Urothelium cell line (cell line): ENCODE results near the gene SUOX.
A peak's percentile ranks its signal among the peaks of the same experiment; 100 is the strongest.
"Not testable (repeated sequence)": the region's sequence is repeated elsewhere in the genome, so short reads cannot be mapped to it uniquely, and the experiment has no call there.

Experiments used
- DNase-seq: peaks from one replicate; pipeline ENCODE4 v3.0.0; 2011; ENCODE audit warnings: low spot score, mixed read lengths
- FAIRE-seq: peaks from 2 replicates; lab custom pipeline; 2011; peaks lifted over from hg19 to GRCh38; lab: Jason Lieb, UNC

Gene SUOX

DNA sequence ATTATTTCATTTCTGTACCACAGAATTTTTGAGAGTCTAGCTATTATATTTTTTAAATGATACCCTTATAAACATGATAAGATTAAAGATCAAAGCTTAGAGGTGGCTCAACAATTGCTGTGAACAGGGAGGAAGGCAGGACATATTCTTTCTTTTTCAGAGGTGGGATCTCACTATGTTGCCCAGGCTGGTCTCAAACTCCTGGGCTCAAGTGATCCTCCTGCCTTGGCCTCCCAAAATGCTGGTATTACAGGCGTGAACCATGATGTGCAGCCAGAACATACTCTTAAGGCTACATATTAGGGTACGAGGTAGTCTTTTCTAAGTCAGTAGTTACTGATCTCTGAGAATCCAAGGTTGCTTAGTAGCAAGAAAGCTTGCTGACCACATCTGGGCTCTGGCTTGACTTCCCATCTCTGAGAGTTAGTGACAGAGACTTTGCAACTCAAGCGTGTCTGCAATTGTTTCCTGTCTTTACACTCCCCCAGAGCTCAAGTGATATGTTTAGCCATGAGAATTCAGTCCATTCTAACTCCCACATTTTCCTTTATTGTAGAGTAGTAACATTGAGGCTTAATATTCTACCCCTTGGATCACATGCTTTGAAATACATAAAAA is 14.6 kb upstream of the SUOX start:
- FAIRE-seq (no peak), DNase-seq (no peak)

- DNase-seq, result no peak
- FAIRE-seq, result no peak
These were observed 13.7 kb upstream of the SUOX start for GRCh38 chr12:55983232-55983842.

GRCh38 chr12:55984861-55985260 is 12.2 kb upstream of the SUOX start:
- FAIRE-seq, result no peak
- no peak for DNase-seq

GRCh38 chr12:55985341-55985740 is 11.7 kb upstream of the SUOX start:
- DNase-seq (no peak), FAIRE-seq (no peak)

DNA sequence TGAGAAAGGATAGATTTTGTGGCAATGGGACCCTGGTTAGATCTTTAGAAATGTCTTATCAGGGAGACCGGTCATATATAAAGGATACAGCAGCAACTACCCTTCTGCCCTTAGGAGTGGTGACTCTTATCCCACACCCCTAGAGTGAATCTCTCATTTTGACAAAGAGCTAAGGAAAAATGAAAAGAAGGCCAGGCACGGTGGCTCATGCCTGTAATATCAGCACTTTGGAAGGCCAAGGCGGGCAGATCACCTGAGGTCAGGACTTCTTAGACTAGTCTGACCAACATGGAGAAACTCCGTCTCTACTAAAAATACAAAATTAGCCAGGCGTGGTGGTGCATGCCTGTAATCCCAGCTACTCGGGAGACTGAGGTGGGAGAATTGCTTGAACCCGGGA is 11.1 kb upstream of the SUOX start:
- FAIRE-seq, DNase-seq: not testable (repeated sequence)

DNA sequence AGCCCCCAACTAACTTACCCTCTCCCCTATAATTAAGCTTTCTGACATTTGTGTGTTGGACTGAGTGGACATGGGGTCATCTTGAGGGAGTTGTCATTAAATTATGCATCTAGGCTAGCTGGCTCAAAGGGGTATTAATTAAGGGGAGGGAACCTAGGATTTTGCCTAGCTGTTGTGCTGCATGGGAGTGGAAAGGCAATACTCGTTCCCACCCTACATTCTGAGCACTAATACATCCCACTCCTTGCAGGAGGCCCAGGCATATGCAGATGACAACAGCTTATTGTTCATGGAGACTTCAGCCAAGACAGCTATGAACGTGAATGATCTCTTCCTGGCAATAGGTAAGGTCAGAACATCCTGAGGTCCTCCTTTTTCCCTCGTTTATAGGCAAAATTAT is 6.0 kb upstream of the SUOX start:
- FAIRE-seq, result no peak
- DNase-seq, result no peak

- FAIRE-seq, result no peak
- DNase-seq, result no peak
These were observed 3.7 kb upstream of the SUOX start for GRCh38 chr12:55993230-55993853.

DNA sequence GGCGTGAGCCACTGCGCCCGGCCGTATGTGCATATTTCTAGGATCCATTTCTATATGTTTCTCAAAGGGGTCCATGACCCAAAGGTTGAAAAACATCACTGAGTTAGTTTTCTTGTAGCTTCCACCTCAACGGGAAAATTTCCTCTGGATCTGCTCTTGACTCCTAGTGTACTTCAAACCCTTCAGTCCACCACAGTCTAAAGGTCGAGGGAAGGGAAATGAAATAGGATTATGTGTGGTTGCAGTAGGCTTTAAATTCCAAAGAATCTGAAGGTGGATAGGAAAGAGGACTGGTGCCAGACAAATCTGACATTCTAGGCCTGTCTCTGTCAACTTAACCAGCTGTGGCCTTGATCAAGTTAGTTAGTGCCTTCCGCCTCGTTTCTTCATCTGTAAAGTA is 1.7 kb upstream of the SUOX start:
- DNase-seq (no peak), FAIRE-seq (no peak)

GRCh38 chr12:55996201-55996714 is 818 bp upstream of the SUOX start:
- peak; percentile 54 for DNase-seq

GRCh38 chr12:55997535-55997859 is 421 bp downstream of the SUOX start:
- DNase-seq, result no peak
- FAIRE-seq, result peak; percentile 20

More at GRCh38 chr12:55996201-55996714, 818 bp upstream of the SUOX start:
- FAIRE-seq, result no peak

DNA sequence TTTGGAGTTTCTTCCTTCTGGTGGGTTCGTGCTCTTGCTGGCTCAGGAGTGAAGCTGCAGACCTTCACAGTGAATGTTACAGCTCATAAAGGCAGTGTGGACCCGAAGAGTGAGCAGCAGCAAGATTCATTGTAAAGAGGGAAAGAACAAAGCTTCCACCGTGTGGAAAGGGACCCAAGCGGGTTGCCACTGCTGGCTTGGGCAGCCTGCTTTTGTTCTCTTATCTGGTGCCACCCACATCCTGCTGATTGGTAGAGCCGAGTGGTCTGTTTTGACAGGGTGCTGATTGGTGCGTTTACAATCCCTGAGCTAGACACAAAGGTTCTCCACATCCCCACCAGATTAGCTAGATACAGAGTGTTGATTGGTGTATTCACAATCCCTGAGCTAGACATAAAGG is 2.4 kb downstream of the SUOX start:
- DNase-seq, FAIRE-seq: not testable (repeated sequence)

DNA sequence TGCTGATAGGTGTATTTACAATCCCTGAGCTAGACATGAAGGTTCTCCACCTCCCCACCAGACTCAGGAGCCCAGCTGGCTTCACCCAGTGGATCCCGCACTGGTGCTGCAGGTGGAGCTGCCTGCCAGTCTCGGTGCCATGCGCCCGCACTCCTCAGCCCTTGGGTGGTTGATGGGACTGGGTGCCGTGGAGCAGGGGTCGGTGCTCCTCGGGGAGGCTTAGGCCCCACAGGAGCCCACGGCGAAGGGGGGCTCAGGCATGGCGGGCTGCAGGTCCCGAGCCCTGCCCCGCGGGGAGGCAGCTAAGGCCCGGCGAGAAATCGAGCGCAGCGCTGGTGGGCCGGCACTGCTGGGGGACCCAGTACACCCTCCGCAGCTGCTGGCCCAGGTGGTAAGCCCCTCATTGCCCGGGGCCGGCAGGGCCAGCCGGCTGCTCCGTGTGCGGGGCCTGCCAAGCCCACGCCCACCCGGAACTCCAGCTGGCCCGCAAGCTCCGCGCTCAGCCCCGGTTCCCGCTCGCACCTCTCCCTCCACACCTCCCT is 3.0 kb downstream of the SUOX start:
- not testable (repeated sequence) for DNase-seq, FAIRE-seq

DNA sequence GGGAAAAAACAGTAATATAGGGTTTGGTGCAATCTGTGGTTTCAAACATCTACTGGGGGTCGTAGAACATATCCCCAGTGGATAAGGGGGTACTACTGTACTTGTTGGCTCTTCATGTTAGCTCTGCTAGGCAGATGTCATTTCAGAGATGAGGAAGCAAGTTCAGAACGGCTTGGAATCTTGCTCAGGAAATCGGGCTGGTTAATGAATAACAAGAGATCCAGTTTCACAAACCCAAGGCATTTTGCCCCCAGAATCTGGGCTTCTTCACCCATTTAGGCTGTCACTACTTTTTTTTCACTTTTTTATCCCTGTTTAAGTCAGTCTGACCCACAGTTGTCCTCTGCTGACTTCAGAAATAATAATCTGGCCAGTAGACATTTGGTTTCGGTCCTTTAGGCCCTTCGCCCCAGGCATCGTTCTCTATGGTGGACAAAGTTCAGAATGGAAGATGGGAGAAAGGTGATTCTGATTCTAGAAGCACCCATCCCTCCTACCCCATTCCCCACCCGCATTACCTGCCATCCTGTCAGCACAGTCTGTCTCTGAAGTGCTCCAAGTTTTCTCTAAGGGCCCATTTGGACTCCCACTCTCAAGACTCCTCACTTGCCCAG is 4.5 kb downstream of the SUOX start:
- no peak for DNase-seq
- FAIRE-seq, result no peak

DNA sequence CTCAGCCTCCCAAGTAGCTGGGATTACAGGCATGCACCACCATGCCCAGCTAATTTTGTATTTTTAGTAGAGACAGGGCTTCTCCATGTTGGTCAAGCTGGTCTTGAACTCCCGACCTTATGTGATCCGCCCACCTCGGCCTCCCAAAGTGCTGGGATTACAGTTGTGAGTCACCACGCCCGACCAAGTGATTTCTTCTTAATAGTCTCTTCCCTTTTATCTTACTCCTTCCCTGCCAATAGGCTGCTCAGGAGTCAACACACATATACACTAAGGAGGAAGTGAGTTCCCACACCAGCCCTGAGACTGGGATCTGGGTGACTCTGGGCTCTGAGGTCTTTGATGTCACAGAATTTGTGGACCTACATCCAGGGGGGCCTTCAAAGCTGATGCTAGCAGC is 6.3 kb downstream of the SUOX start:
- DNase-seq, FAIRE-seq: not testable (repeated sequence)

GRCh38 chr12:56004211-56004610 is 7.1 kb downstream of the SUOX start:
- DNase-seq (no peak), FAIRE-seq (no peak)

DNA sequence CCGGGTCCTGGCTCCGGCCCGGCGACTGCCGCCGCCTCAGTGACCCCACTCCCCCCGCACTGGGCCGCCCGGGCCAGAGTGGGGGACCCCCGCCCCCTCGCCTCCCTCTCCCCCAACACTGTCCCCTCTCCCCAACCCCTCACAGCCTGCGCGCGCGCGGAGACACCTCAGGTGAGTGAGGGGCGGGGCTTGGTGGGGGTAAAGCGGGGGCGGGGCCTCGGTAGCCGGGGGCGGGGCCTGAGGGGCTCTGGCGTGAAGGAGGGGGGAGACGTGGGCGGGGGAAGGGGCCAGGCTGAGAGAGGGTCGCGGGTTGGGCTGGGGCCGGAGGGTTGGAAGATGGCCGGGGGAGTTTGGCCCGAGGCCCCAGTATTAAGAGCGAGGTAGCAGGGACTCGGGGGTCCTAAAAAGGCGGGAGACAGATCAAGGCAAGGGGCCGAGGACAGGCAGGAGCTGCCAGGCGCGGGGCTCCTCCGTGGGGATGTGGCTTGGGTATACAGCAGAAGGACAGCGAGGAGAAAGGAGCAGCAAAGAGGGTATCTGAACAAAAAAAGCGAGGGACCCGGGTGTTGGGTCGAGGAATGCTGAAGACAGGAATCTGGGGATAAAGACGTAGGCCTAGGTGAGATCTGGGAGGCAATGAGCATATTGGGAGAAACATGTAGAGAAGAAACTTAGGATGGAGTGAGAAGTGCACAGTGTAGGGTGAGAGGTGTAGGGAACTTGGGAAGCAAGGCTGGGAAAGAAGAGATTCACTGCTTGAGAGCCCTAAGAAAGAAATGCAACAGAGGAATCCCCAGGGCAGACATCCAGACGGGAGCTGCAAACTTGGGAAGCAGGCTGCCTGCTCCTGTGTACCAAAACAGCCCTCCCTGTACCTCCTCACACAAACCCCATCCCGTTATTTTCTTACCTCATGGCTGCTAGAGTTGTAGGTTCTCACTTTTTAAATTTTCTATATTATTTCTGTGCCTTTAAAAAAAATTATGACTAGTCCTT is 10.8 kb downstream of the SUOX start:
- FAIRE-seq (no peak), DNase-seq (peak; percentile 79)

GRCh38 chr12:56010111-56010570 is 13.1 kb downstream of the SUOX start:
- FAIRE-seq, result no peak
- DNase-seq, result no peak

DNA sequence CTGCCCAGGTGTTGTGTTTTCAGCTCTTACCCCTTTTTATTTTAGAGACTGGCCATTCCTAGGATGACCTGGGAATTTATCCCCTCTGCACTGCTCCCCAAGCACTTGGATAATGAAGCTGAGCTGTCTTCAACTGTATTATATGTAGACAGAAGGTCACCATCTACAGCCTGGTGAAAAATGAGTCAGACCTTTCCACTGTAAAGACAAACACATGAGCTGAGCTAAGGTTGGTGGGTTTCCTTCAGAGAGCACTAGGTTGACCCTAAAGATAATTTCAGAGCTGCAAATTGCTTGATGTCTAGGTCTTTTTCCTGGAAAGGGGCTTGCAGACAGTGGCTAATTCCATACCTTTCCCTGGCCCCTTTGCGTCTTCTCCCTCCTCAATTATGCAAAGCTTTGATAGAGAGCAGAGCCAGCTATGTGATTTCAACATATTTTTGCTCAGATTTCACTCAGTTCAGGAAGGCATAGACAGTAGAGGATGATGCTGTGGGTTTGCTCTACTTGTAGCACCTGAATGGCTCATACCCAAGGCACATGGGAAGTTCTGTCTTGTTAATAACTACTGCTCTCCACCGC is 14.5 kb downstream of the SUOX start:
- no peak for DNase-seq
- no peak for FAIRE-seq

DNA sequence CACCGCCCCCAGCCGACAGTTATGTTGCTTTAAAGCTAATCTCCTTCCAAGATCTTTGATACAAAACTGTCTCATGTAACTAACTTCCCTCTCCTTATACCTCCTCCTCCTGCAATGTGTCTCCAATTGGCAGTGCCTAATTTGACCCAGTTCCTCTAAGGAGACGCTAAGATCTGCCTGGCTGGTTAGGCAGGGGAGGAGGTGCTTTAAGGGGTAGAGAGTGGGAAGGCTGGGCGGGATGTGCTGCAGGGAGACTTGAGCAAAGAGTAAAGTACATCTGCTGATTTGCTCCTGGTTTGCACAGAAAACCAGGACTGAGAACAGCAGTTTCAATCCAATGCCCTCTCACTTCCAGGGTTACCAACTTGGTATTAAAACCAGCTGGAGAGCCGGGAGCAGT is 16.4 kb downstream of the SUOX start:
- FAIRE-seq, result no peak

GRCh38 chr12:56014205-56014604 is 17.1 kb downstream of the SUOX start:
- FAIRE-seq (no peak), DNase-seq (no peak)

More for the DNA sequence above, 16.4 kb downstream of the SUOX start:
- no peak for DNase-seq
